A549 (cell line): ENCODE measurements around the gene FGR. TPM values are rescaled to one million over a fixed set of nuclear protein-coding genes. Genes with fewer than 3 reads are reported as not detected.

Source experiments
- ATAC-seq, 2 experiments: fragments of 200-7000 bp in 1 of 2; fragments of >200 bp in 1 of 2; cut with Nextera tagmentation in 1 of 2; cut with Tn5 transposase in 1 of 2; 3 replicates each; pipeline versions ENCODE4 v1.8.0 to v1.9.1; 2018 to 2020; ENCODE audit warnings: mild to moderate bottlenecking in 1 of 2, moderate library complexity in 1 of 2
- CTCF ChIA-PET: fragments of 300-600 bp; sonication (Branson Sonifier 250); formaldehyde crosslinking; extraction: SDS; loops from one replicate; lab custom pipeline; 2021; ENCODE audit warnings: antibody characterized with exemption, inconsistent platforms; lab: Yijun Ruan, JAX
- POLR2A ChIA-PET: fragments of 350-600 bp; formaldehyde crosslinking; extraction: SDS; loops from one replicate; lab custom pipeline; 2021; ENCODE audit warnings: antibody characterized with exemption, inconsistent platforms; lab: Yijun Ruan, JAX
- DNase-seq, 2 experiments: peaks; one replicate each; pipeline versions ENCODE4 v3.0.0 to v3.0.0-alpha.2; 2011 to 2016; ENCODE audit warnings: low read depth in 1 of 2, low spot score in 1 of 2
- FAIRE-seq: peaks from 2 replicates; lab custom pipeline; 2011; peaks lifted over from hg19 to GRCh38; lab: Jason Lieb, UNC
- H3K27ac ChIP-seq, 2 experiments: fragments of >200 bp; sonication (Bioruptor Twin); formaldehyde crosslinking; 3 replicates each; pipeline ENCODE4 v1.5.1; 2016 to 2017
- H3K4me1 ChIP-seq: fragments of >200 bp; sonication (Bioruptor Twin); formaldehyde crosslinking; 3 replicates; pipeline ENCODE4 v1.6.1; 2016
- H3K4me2 ChIP-seq: fragments of >200 bp; sonication (Bioruptor Twin); formaldehyde crosslinking; 3 replicates; pipeline ENCODE4 v1.6.1; 2016
- H3K4me3 ChIP-seq: fragments of >200 bp; sonication (Bioruptor Twin); formaldehyde crosslinking; 3 replicates; pipeline ENCODE4 v1.5.1; 2016
- H3K9me3 ChIP-seq: fragments of >200 bp; sonication (Bioruptor Twin); formaldehyde crosslinking; 3 replicates; pipeline ENCODE4 v1.6.1; 2016
- BCL3 ChIP-seq: fragments of >200 bp; sonication (Bioruptor Twin); formaldehyde crosslinking; IDR thresholded peaks from 3 replicates; pipeline ENCODE4 v1.6.1; 2016
- EHF ChIP-seq: fragments of 250-450 bp; sonication (Bioruptor Pico); IDR thresholded peaks from 2 replicates; pipeline ENCODE4 v1.5.0; 2020; ENCODE audit warnings: mild to moderate bottlenecking
- ELK1 ChIP-seq: fragments of 150-350 bp; IDR thresholded peaks from 2 replicates; pipeline ENCODE4 v1.6.1; 2014; ENCODE audit warnings: low read depth, mild to moderate bottlenecking, low read length
- ESRRA ChIP-seq: fragments of 150-350 bp; IDR thresholded peaks from 2 replicates; pipeline ENCODE4 v1.6.1; 2014; ENCODE audit warnings: mild to moderate bottlenecking, low read length, borderline replicate concordance
- FOSL2 ChIP-seq, 2 experiments: fragments of 450-650 bp in 1 of 2; fragments of >200 bp in 1 of 2; sonication (Bioruptor Twin) in 1 of 2; formaldehyde crosslinking; IDR thresholded peaks; 2 replicates each; pipeline versions ENCODE4 v1.5.0 to v1.6.1; 2016 to 2020; ENCODE audit warnings: mild to moderate bottlenecking in 1 of 2, moderate library complexity in 1 of 2
- HDAC2 ChIP-seq: fragments of 200-600 bp; sonication (generic); IDR thresholded peaks from 2 replicates; pipeline ENCODE4 v1.6.1; 2016
- KDM1A ChIP-seq: fragments of 200-600 bp; sonication (generic); IDR thresholded peaks from 2 replicates; pipeline ENCODE4 v1.6.1; 2016; ENCODE audit warnings: low read depth, mild to moderate bottlenecking
- KDM5A ChIP-seq: fragments of 200-600 bp; sonication (generic); IDR thresholded peaks from 2 replicates; pipeline ENCODE4 v1.6.1; 2016; ENCODE audit warnings: antibody characterized with exemption, mild to moderate bottlenecking
- MAFK ChIP-seq: fragments of 450-650 bp; IDR thresholded peaks from 2 replicates; pipeline ENCODE4 v1.6.1; 2014; ENCODE audit not compliant: partially characterized antibody
- MAZ ChIP-seq: fragments of 150-350 bp; IDR thresholded peaks from 2 replicates; pipeline ENCODE4 v1.6.1; 2014; ENCODE audit warnings: antibody characterized with exemption, low read depth, low read length, borderline replicate concordance
- MYC ChIP-seq: IDR thresholded peaks from 2 replicates; pipeline ENCODE4 v1.6.1; 2012; ENCODE audit warnings: mild to moderate bottlenecking, inconsistent platforms, low read length, improper control_type of control experiment, borderline replicate concordance
- NFE2L2 ChIP-seq: fragments of 150-350 bp; conservative IDR thresholded peaks from 2 replicates; pipeline ENCODE4 v1.6.1; 2014; ENCODE audit warnings: low read length
- NPAS2 ChIP-seq: fragments of 250-450 bp; sonication (Bioruptor Pico); IDR thresholded peaks from 2 replicates; pipeline ENCODE4 v1.8.0; 2022; ENCODE audit warnings: mild to moderate bottlenecking, moderate library complexity, borderline replicate concordance
- POLR2A ChIP-seq: IDR thresholded peaks from 2 replicates; pipeline ENCODE4 v1.6.1; 2012; ENCODE audit warnings: mild to moderate bottlenecking, low read length
- POLR2AphosphoS2 ChIP-seq: conservative IDR thresholded peaks from 2 replicates; pipeline ENCODE4 v1.6.1; 2012; ENCODE audit warnings: low read length, improper control_type of control experiment, inconsistent platforms
- RCOR1 ChIP-seq: fragments of 150-350 bp; IDR thresholded peaks from 2 replicates; pipeline ENCODE4 v1.6.1; 2014; ENCODE audit warnings: antibody characterized with exemption, low read length, low read depth
- RNF2 ChIP-seq: fragments of 200-600 bp; sonication (generic); IDR thresholded peaks from 2 replicates; pipeline ENCODE4 v1.6.1; 2016; ENCODE audit warnings: low read depth, mild to moderate bottlenecking, antibody characterized with exemption, moderate library complexity, borderline replicate concordance
- SMC3 ChIP-seq: fragments of >200 bp; sonication (Bioruptor Twin); formaldehyde crosslinking; IDR thresholded peaks from 3 replicates; pipeline ENCODE4 v1.6.1; 2018; ENCODE audit warnings: inconsistent platforms
- USF2 ChIP-seq: fragments of 450-650 bp; IDR thresholded peaks from 2 replicates; pipeline ENCODE4 v1.6.1; 2014; ENCODE audit warnings: antibody characterized with exemption
- ZC3H11A ChIP-seq: fragments of 450-650 bp; IDR thresholded peaks from 2 replicates; pipeline ENCODE4 v1.6.1; 2014; ENCODE audit warnings: antibody characterized with exemption, mild to moderate bottlenecking
- ZNF302 ChIP-seq: fragments of 250-450 bp; sonication (Bioruptor Pico); IDR thresholded peaks from 2 replicates; pipeline ENCODE4 v1.9.0; 2021; ENCODE audit warnings: inconsistent platforms, mild to moderate bottlenecking, moderate library complexity
- WGBS: methylation state at CpG from one replicate; pipeline ENCODE4 v1.1.6; 2017; ENCODE audit errors: missing lambda C conversion rate; 5-methylcytosine and 5-hydroxymethylcytosine counted together
- polyA plus RNA-seq, 4 experiments: library from polyadenylated mRNA; depleted of rRNA in 3 of 4; stranded (reverse); fragments of >200 nt; fragmentation: RNase III in 1 of 4; extraction: RNeasy Plus Mini Kit Qiagen cat#74134 plus additional on column Dnase treatment in 1 of 4; gene quantifications; 2 replicates in 3 of 4; 3 replicates in 1 of 4; pipeline ENCODE4 v1.2.3, GENCODE V29; 2011 to 2017
- TF ChIP-seq, protein P1 (sequence below): IDR thresholded peaks from 2 replicates; pipeline ENCODE4 v1.6.1; 2012; ENCODE audit warnings: low read depth, borderline replicate concordance

FGR gene
- polyA plus RNA-seq, 2 of the 4 experiments (the other 2 are of a cell fraction): not detected

- Histone ChIP-seq H3K9me3 (no peaks in the 10 kb centered on the region), H3K4me2 (no peak overlapping the region), H3K4me1 (peaks cover 3% of the 10 kb centered on the region; the same call in 1 of the 3 replicates), H3K27ac (no peak overlapping the region), H3K4me3 (no peak overlapping the region)
- ChIA-PET CTCF (interaction anchor here (1.7 to 8.8 kb wide), 4 partner anchors 8 to 221 kb away, joined by 3 to 61 read pairs (median 5); no protein-coding TSS in a partner anchor), POLR2A (no interaction called here)
- TF ChIP-seq MAZ: no peak
- TF ChIP-seq, protein P1, sequence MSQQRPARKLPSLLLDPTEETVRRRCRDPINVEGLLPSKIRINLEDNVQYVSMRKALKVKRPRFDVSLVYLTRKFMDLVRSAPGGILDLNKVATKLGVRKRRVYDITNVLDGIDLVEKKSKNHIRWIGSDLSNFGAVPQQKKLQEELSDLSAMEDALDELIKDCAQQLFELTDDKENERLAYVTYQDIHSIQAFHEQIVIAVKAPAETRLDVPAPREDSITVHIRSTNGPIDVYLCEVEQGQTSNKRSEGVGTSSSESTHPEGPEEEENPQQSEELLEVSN: no peak
- no peak for TF ChIP-seq NPAS2
- TF ChIP-seq HDAC2: no peak
- no peak for TF ChIP-seq MAFK
- TF ChIP-seq ZC3H11A: no peak
- no peak for TF ChIP-seq POLR2AphosphoS2
- no peak for TF ChIP-seq KDM1A
- TF ChIP-seq MYC: no peak
- TF ChIP-seq POLR2A: no peak
- TF ChIP-seq SMC3: no peak
- no peak for TF ChIP-seq RNF2
- no peak for TF ChIP-seq BCL3
- TF ChIP-seq NFE2L2: no peak
- DNase-seq: no peak
- FAIRE-seq: no peak
- no peak for ATAC-seq
- 89% methylated on average over 2 of the region's 2 CpGs for WGBS
Measured at GRCh38 chr1:27616441-27616840, 18.5 kb downstream of the FGR start.

DNA sequence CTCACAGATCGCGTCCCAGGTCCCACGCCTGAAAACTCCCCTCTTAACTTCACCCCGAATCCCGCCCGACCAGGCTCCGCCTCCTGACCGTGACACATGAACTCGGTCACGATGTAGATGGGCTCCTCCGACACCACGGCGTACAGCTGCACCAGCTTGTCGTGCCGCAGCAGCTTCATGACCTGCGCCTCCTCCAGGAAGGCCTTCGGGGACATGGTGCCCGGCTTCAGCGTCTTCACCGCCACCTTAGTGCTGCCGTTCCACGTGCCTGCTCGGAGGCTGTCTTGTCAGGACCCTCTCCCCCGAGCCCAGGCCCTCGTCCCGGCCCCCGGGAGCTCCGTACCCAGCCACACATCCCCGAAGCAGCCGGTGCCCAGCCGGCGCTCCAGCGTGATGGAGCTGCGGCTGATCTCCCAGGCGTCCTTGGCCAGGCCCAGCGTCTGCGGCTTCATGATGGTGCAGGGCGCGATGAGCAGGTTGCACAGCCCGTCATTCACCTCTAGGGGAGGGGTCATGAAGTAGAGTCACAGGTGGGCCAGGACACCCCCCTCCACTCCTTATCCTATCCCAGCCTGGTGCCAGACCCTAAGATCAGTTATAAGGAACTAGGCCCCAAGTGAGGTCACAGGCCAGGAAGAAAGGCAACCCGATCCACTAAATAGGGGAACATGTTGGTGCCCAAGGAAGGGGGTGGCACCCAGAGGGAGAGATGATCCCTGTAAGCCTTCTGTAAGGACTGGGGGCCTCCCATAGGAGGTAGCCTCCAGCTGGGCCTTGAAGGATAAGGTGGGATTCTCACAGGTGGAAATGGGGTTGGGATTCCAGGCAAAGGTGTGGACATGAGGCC is 19.4 kb downstream of the FGR start:
- H3K4me1 ChIP-seq: no peaks in the 10 kb centered on the region
- no peak for ATAC-seq
- CTCF ChIA-PET: interaction anchor here (1.5 to 8.8 kb wide), 6 partner anchors 8 to 220 kb away, joined by 3 to 61 read pairs (median 5); no protein-coding TSS in a partner anchor
- no peak overlapping the region for H3K4me2 ChIP-seq
- no peak overlapping the region for H3K4me3 ChIP-seq
- WGBS: 70% methylated on average over 20 of the region's 41 CpGs
- no peak for TF ChIP-seq USF2
- TF ChIP-seq FOSL2 (IDR thresholded peaks at IDR 0.05): no peak
- TF ChIP-seq FOSL2 (CRISPR knock-in tag; IDR thresholded peaks at IDR 0.05): no peak
- TF ChIP-seq ESRRA: no peak
- no peak for TF ChIP-seq ZNF302
- no peak for TF ChIP-seq ELK1
- TF ChIP-seq RCOR1: no peak
- no peak for TF ChIP-seq KDM1A
- no peak for TF ChIP-seq POLR2A
- TF ChIP-seq EHF (CRISPR knock-in tag): no peak
- TF ChIP-seq, protein P1: no peak
- TF ChIP-seq KDM5A: no peak
- H3K9me3 ChIP-seq: no peaks in the 10 kb centered on the region
- DNase-seq: no peak
- H3K27ac ChIP-seq: no peak overlapping the region
- POLR2A ChIA-PET: no interaction called here
- FAIRE-seq: no peak
